OCI-LY3 (cell line): ENCODE measurements around the gene SLC38A1.

Experiments used
- H2AFZ ChIP-seq: fragments of 200-600, 300-600 bp; shearing (Covaris generic); 2 replicates; pipeline ENCODE4 v1.6.0; 2014; ENCODE audit warnings: antibody characterized with exemption, low read depth, low read length
- H3K27ac ChIP-seq: fragments of 200-600, 300-600 bp; sonication (generic); 2 replicates; pipeline ENCODE4 v1.5.1; 2014; ENCODE audit warnings: mild to moderate bottlenecking, low read length, moderate library complexity, mixed read lengths
- H3K27me3 ChIP-seq: fragments of 200-600, 300-600 bp; sonication (generic); 2 replicates; pipeline ENCODE4 v1.6.1; 2014; ENCODE audit warnings: low read depth, low read length, mixed read lengths
- H3K36me3 ChIP-seq: fragments of 200-600, 300-600 bp; sonication (generic); replicated peaks from 2 replicates; pipeline ENCODE3; 2014; ENCODE audit warnings: low read depth, low read length, mixed read lengths
- H3K4me1 ChIP-seq: fragments of 300-600, 200-600 bp; sonication (generic); 2 replicates; pipeline ENCODE4 v1.6.1; 2014; ENCODE audit warnings: low read length, mixed read lengths
- H3K4me2 ChIP-seq: fragments of 200-600, 300-600 bp; sonication (generic); 2 replicates; pipeline ENCODE4 v1.6.1; 2014; ENCODE audit warnings: low read length, mixed read lengths
- H3K4me3 ChIP-seq: fragments of 300-600, 200-600 bp; sonication (generic); 2 replicates; pipeline ENCODE4 v1.5.1; 2014; ENCODE audit warnings: antibody characterized with exemption, mild to moderate bottlenecking, low read length, moderate library complexity
- H3K79me2 ChIP-seq: fragments of 300-600, 200-600 bp; shearing (Covaris generic); 2 replicates; pipeline ENCODE4 v1.6.1; 2014; ENCODE audit warnings: mild to moderate bottlenecking, low read length, mixed read lengths
- H3K9ac ChIP-seq: fragments of 300-600, 200-600 bp; shearing (Covaris generic); 2 replicates; pipeline ENCODE4 v1.6.0; 2014; ENCODE audit warnings: mild to moderate bottlenecking, low read length, moderate library complexity
- H3K9me3 ChIP-seq: fragments of 200-600, 300-600 bp; shearing (Covaris generic); 2 replicates; pipeline ENCODE4 v1.6.1; 2014; ENCODE audit warnings: low read length, mixed read lengths; ENCODE audit not compliant: insufficient read depth
- H4K20me1 ChIP-seq: fragments of 200-600, 300-600 bp; sonication (generic); 2 replicates; pipeline ENCODE4 v1.6.1; 2016; ENCODE audit warnings: low read length, mixed read lengths; ENCODE audit not compliant: insufficient read depth
- CTCF ChIP-seq: fragments of 200-600, 300-600 bp; sonication (generic); IDR thresholded peaks from 2 replicates; pipeline ENCODE4 v1.5.1; 2014; ENCODE audit warnings: antibody characterized with exemption, low read length, low read depth
- EZH2phosphoT487 ChIP-seq: fragments of 200-600 bp; shearing (Covaris generic); IDR thresholded peaks from 2 replicates; pipeline ENCODE4 v1.6.1; 2018; ENCODE audit warnings: antibody characterized with exemption, mixed run types, low read depth

The SLC38A1 gene

GRCh38 chr12:46186088-46186487 is 82.8 kb downstream of the SLC38A1 start:
- Histone ChIP-seq H3K27ac (no peak overlapping the region), H3K9ac (no peak overlapping the region), H3K36me3 (peaks cover 28% of the 10 kb centered on the region), H3K4me3 (no peak overlapping the region), H4K20me1 (0 out of 2 replicates have a peak, but pooled peaks cover 4% of the 10 kb centered on the region), H3K4me1 (peaks cover 12% of the 10 kb centered on the region), H3K27me3 (no peaks in the 10 kb centered on the region), H3K79me2 (no peaks in the 10 kb centered on the region), H3K9me3 (no peaks in the 10 kb centered on the region), H2AFZ (no peak overlapping the region), H3K4me2 (no peak overlapping the region)
- TF ChIP-seq CTCF (no peak), EZH2phosphoT487 (no peak)

- H3K4me3 ChIP-seq = no peak overlapping the region
- no peaks in the 10 kb centered on the region for H3K27me3 ChIP-seq
- peaks cover 28% of the 10 kb centered on the region for H3K36me3 ChIP-seq
- no peak overlapping the region for H2AFZ ChIP-seq
- no peak overlapping the region for H3K9ac ChIP-seq
- TF ChIP-seq CTCF = no peak
- TF ChIP-seq EZH2phosphoT487 = no peak
- 0 out of 2 replicates have a peak, but pooled peaks cover 4% of the 10 kb centered on the region for H4K20me1 ChIP-seq
- H3K4me1 ChIP-seq = peaks cover 16% of the 10 kb centered on the region
- no peaks in the 10 kb centered on the region for H3K9me3 ChIP-seq
- no peak overlapping the region for H3K4me2 ChIP-seq
- no peaks in the 10 kb centered on the region for H3K79me2 ChIP-seq
- H3K27ac ChIP-seq = no peak overlapping the region
Observed at GRCh38 chr12:46185686-46186085, 83.2 kb downstream of the SLC38A1 start.

GRCh38 chr12:46184798-46185595 is 83.8 kb downstream of the SLC38A1 start:
- Histone ChIP-seq H3K4me2 (no peak overlapping the region), H3K4me1 (peaks cover 23% of the 10 kb centered on the region), H3K27me3 (no peaks in the 10 kb centered on the region), H3K79me2 (no peaks in the 10 kb centered on the region), H4K20me1 (0 out of 2 replicates have a peak, but pooled peaks cover 4% of the 10 kb centered on the region), H3K27ac (no peak overlapping the region), H2AFZ (no peak overlapping the region), H3K9me3 (no peaks in the 10 kb centered on the region), H3K36me3 (peaks cover 28% of the 10 kb centered on the region), H3K4me3 (no peak overlapping the region), H3K9ac (no peak overlapping the region)
- TF ChIP-seq EZH2phosphoT487 = no peak
- TF ChIP-seq CTCF = no peak

- H3K27me3 ChIP-seq = no peaks in the 10 kb centered on the region
- H3K27ac ChIP-seq = no peak overlapping the region
- no peak overlapping the region for H2AFZ ChIP-seq
- no peak overlapping the region for H3K4me3 ChIP-seq
- no peak overlapping the region for H3K4me2 ChIP-seq
- H3K9me3 ChIP-seq = no peaks in the 10 kb centered on the region
- TF ChIP-seq EZH2phosphoT487 = no peak
- TF ChIP-seq CTCF = no peak
- H3K79me2 ChIP-seq = no peaks in the 10 kb centered on the region
- H4K20me1 ChIP-seq = 0 out of 2 replicates have a peak, but pooled peaks cover 4% of the 10 kb centered on the region
- H3K4me1 ChIP-seq = peaks cover 39% of the 10 kb centered on the region
- H3K36me3 ChIP-seq = peaks cover 22% of the 10 kb centered on the region
- no peak overlapping the region for H3K9ac ChIP-seq
Observed at GRCh38 chr12:46183112-46183511, 85.7 kb downstream of the SLC38A1 start.
